Fibroblast of lung (primary cell): ENCODE results near the gene SRA1.

Source experiments
- EZH2 ChIP-seq: IDR thresholded peaks from 2 replicates; pipeline ENCODE4 v1.5.1; 2012; ENCODE audit warnings: low read length, control low read depth, mild to moderate bottlenecking; ENCODE audit errors: missing control alignments
- TF ChIP-seq, protein P1 (sequence below), 2 donors: IDR thresholded peaks in 1 of 2; conservative IDR thresholded peaks in 1 of 2; 1 replicate in 1 of 2; 2 replicates in 1 of 2; pipeline ENCODE4 v1.5.1; 2011 to 2012; ENCODE audit warnings: low read length in 2 of 2, control low read depth in 1 of 2, inconsistent platforms in 1 of 2, low read depth in 1 of 2, mild to moderate bottlenecking in 1 of 2

DNA sequence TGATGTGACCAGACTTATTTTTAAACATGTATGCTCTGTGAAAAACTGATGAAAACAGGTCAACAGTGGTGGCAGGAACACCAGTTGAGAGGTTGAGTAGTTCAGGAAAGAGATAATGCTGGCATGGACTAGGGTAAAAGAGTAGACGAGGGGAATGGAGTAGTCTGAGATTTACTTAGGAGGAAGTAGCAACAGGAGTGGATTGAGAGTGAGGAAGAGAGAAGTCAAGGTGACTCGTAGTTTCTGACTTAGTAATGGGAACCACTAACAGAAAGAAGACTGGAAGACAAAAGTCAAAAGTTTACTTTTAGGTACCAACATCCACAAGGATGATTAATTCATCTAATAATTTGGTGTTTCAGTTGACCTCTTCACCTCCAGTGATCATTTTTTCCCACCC, 3.6 kb downstream of the SRA1 start:
- TF ChIP-seq, protein P1, sequence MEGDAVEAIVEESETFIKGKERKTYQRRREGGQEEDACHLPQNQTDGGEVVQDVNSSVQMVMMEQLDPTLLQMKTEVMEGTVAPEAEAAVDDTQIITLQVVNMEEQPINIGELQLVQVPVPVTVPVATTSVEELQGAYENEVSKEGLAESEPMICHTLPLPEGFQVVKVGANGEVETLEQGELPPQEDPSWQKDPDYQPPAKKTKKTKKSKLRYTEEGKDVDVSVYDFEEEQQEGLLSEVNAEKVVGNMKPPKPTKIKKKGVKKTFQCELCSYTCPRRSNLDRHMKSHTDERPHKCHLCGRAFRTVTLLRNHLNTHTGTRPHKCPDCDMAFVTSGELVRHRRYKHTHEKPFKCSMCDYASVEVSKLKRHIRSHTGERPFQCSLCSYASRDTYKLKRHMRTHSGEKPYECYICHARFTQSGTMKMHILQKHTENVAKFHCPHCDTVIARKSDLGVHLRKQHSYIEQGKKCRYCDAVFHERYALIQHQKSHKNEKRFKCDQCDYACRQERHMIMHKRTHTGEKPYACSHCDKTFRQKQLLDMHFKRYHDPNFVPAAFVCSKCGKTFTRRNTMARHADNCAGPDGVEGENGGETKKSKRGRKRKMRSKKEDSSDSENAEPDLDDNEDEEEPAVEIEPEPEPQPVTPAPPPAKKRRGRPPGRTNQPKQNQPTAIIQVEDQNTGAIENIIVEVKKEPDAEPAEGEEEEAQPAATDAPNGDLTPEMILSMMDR (conservative IDR thresholded peaks at IDR 0.05 in 1 of 2, IDR thresholded peaks at IDR 0.05 in 1 of 2; ENCODE audit: low read depth in 1 of 2, low read length in 2 of 2), result no peak
- TF ChIP-seq EZH2, result no peak
